Measurements from ENCODE around the gene UBE2O.

Gene UBE2O

DNA sequence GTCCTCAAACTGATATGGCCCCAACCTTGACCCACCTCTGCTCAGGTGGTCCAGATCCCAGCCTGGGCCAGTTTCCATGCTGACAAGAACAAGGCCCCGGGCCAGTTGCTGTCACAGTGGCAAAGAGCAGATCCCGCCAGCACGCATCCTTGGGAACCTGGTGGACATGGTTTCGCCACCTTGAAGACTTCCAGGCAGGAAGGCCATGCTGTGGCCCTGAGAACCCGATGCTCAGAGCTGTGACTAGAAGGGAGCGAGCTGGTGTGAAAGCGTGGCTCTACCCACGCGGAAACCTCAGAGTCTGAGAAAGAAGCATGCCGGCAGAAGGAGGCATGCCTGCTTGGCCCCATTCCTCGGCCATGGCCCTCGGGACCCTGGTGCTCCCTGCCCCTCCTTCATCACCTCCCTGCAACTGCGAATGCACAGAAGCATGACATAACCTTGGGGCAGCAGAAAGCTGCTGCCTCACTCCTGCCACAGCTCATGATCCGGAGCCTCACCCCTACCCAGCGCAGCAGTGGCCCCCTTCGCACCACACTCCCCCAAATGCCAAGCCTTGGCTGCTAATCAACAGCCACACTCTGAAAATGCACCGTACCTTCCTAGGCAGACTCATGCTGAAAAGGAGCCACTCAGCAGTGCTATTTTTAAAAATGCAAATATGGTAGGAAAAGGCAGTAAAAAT, 33.2 kb downstream of the UBE2O start:
- no peak overlapping the region for H3K27ac ChIP-seq
- TF ChIP-seq CTCF (conservative IDR thresholded peaks at IDR 0.05): no peak
- TF ChIP-seq ZFX (IDR thresholded peaks at IDR 0.05): no peak

DNA sequence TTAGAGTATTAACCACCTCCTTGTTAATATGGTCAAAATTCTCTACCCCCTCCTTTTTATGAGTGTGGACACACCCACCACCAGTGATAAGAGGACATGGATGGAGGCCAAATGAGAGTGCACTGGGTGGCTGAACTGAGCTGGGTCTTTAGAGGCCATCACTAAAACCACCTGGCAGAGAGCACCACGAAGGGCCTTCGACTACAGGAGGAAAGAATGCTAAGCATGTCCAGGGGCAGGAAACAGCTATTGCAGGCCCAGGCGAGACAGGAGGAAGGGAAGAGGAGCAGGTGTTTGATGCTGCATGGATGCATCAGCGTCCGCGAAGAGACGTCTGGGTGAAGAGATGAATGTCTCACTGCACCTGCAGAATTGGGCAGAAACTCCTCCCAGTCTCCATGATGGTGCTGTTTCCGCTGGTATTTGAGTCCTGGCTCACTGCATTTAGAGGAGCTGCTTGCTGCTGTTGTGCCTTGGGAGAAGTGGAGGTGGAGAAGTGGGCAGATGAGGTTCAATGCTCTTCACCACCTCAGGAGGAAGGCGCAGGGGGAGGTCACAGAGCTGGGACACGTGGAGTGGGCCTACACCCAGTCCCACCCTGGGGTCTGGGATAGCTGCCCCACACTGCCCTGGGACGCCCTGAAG, 35.3 kb downstream of the UBE2O start:
- TF ChIP-seq CTCF (conservative IDR thresholded peaks at IDR 0.05): no peak
- TF ChIP-seq ZFX (IDR thresholded peaks at IDR 0.05): no peak
- no peak overlapping the region for H3K27ac ChIP-seq

DNA sequence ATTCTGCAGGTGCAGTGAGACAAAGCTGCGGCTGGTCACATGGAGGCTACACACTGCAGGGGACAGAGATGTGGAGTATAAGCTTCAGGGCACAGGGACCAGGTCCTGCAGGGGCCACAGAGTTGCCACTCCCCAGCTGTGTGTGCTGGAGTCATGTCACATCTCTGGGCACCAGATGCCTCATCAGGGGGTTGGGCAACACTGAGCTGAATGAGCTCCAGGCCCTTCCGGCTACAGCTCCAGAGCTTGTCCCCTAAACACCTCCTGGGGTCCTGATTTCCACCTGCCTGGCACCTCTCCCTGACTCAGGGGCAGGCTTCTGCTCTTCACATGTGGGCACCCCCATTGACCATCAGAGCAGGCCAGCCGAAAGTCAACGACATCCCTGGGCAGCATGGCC, 36.1 kb downstream of the UBE2O start:
- no peak overlapping the region for H3K27ac ChIP-seq
- no peak for TF ChIP-seq ZFX (IDR thresholded peaks at IDR 0.05)
- no peak for TF ChIP-seq CTCF (conservative IDR thresholded peaks at IDR 0.05)

GRCh38 chr17:76416457-76416856, 36.5 kb downstream of the UBE2O start:
- no peak overlapping the region for H3K27ac ChIP-seq

GRCh38 chr17:76415786-76416185, 37.2 kb downstream of the UBE2O start:
- no peak for TF ChIP-seq CTCF (conservative IDR thresholded peaks at IDR 0.05)
- no peak for TF ChIP-seq ZFX (IDR thresholded peaks at IDR 0.05)
- no peak overlapping the region for H3K27ac ChIP-seq

More at GRCh38 chr17:76416457-76416856, 36.5 kb downstream of the UBE2O start:
- TF ChIP-seq CTCF (conservative IDR thresholded peaks at IDR 0.05) (no peak), ZFX (IDR thresholded peaks at IDR 0.05) (no peak)

- TF ChIP-seq ZFX (IDR thresholded peaks at IDR 0.05) (no peak), CTCF (conservative IDR thresholded peaks at IDR 0.05) (no peak)
- H3K27ac ChIP-seq: no peak overlapping the region
Measured at GRCh38 chr17:76414334-76415295, 38.3 kb downstream of the UBE2O start.

Data from C4-2B (cell line).